HG03097 (cell line): ENCODE results near the gene PPP1R37.

Experiments
- ATAC-seq: cut with Tn5 transposase; IDR thresholded peaks from one replicate; pipeline ENCODE4 v1.9.1; 2021; ENCODE audit not compliant: unreplicated experiment, low FRiP score

PPP1R37 gene

GRCh38 chr19:45107621-45108150 lies 14.7 kb downstream of the PPP1R37 start:
- no peak for ATAC-seq

- no peak for ATAC-seq
These were observed 17.9 kb downstream of the PPP1R37 start for GRCh38 chr19:45110851-45111266.

GRCh38 chr19:45112111-45112827 lies 19.3 kb downstream of the PPP1R37 start:
- no peak for ATAC-seq

- no peak for ATAC-seq
These were observed 20.6 kb downstream of the PPP1R37 start for GRCh38 chr19:45113628-45114027.

DNA sequence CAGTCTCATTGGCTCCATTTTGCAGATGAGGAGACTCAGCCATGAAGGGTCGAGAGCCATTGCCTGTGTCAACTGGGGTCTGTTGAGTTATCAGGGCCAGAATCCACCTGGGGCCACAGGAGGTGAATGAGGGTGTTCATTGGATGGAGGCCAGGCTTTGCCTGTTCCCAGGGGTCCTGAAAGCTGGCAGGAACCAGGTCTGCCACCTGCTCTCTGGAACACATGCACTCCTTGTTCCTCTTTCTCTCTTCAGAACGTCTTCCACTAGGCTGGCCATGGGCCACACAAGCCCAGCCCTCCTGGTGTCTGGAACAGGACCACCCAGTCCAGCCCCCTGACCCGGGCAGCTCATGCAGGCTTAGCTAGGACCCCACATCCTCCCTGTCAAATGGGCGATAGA lies 21.1 kb downstream of the PPP1R37 start:
- no peak for ATAC-seq

GRCh38 chr19:45115809-45116615 lies 23.0 kb downstream of the PPP1R37 start:
- no peak for ATAC-seq

- ATAC-seq, result no peak
These were observed 24.2 kb downstream of the PPP1R37 start for GRCh38 chr19:45117167-45117594.

DNA sequence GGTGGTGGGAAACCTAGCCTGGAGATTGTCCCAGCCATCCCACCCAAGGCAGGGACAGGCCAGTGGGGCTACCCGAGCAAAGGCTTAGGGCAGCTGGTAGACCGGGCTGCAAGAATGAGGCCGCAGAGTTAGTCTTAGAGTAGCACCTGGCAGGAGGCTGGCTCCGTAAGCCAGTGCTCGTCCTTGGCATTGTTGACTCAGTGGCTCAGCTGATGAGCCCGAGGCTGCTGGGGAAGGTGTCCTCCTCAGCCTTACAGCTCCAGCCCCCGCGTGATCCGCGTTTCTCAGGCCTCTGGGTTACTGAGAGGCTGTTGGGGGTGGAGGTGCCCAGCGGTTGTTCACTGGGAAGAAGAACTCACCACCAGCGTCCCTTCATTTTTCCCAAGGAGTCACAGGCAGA lies 24.7 kb downstream of the PPP1R37 start:
- ATAC-seq, result no peak

DNA sequence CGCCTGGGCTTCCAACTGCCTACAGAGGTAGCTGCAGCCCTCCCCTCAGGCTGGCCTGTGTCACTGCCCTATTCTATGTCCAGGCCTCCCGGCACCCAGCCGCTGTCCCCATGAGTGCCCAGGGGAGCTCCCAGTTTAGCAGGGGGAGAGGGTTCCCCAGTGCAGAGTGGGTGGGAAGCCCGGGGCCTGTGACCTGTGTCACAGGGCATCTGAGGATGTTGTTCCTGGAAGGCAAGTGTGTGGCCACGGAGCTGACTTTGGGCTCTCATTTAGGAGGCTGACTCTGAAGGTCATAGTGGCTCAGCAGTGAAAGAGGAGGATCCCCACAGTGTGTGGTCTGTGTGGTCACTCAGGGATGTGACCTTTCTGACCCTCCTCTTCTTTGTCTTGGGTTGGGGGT lies 25.1 kb downstream of the PPP1R37 start:
- no peak for ATAC-seq

DNA sequence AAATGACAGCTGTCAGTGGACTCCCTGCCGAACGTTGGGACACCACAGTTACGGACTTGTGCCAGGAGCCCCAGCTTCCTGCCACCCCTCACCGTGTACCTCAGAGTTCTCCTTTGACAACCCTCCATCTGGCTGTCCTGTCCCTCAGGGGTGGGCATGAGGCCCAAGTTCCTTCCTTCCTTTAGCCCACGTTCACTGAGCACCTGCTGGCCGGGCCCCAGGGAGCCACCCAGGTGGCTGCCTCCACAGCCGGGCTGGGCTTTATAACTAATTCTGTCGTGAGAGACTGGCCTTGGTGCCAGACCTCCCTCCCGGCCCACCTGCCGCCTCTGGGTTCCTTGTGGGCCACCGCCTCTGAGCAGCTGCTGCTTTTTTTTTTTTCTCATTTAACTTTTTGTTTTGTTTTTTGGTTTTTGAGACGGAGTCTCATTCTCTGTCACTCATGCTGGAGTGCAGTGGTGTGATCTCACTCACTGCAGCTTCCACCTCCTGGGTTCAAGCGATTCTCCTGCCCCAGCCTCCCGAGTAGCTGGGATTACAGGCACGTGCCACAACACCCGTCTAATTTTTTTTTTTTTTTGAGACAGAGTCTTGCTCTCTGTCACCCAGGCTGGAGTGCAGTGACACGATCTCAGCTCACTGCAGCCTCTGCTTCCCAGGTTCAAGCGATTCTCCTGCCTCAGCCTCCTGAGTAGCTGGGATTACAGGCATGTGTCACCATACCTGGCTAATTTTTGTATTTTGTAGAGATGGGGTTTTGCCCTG lies 25.8 kb downstream of the PPP1R37 start:
- ATAC-seq, result peak; percentile 48

GRCh38 chr19:45119582-45119981 lies 26.6 kb downstream of the PPP1R37 start:
- no peak for ATAC-seq

GRCh38 chr19:45121827-45122345 lies 28.9 kb downstream of the PPP1R37 start:
- no peak for ATAC-seq

DNA sequence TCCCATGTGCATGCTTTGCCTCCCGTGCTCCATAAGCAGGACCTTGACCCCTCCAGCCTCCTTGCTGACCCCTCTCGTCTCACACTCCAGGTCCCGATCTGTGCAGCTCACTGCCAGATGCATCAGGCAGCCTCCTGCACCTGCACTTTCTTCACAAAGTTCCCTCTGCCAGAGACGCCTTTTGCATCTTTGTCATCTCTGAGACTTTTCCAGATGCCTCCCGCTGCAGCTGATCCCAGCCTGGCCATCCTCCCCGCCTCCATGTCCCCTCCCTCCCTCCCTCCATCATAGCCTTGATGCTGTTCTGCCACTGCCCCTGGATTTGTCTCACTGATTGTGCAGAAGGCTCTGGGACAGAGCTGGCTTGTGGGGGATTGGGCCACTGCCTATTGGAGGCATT lies 29.9 kb downstream of the PPP1R37 start:
- ATAC-seq, result no peak

DNA sequence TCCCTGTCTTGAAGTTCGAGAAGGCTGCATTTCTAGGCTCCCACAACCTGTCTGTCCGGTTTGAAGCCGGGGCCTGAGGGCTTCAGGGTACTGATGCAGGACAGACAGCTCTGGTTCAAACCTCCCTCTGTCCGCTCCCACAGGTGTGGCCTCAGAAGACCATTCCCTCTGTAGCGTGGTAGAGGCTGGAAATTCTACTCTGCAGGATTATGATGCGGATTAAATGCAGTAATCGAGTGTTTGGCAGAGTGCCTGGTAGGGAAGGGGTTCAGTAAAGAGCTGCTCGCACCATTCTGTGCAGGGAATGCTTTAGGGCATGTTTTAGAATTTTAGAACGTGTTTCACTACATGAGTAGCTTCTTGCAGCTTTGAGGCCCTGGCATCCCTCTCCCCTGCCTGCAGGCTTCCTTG lies 30.5 kb downstream of the PPP1R37 start:
- ATAC-seq, result no peak

DNA sequence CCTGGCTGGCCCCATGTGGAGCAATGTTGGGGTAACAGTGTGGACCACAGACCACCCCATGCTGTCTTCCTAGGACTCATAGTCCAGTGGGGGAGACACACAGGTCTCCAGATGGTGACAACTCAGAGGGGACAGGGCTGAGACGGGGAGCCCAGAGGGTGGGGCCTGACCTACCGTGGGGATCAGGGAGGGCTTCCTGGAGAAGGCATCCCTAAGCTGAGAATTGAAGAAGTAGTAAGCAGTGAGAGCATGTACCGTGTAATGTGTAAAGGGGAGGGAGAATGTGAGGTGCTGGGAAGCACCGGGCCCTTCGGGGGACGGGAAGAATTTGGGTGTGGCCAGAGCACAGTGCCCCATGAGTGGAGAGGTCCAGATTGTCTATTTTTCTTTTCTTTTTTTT lies 31.0 kb downstream of the PPP1R37 start:
- no peak for ATAC-seq

DNA sequence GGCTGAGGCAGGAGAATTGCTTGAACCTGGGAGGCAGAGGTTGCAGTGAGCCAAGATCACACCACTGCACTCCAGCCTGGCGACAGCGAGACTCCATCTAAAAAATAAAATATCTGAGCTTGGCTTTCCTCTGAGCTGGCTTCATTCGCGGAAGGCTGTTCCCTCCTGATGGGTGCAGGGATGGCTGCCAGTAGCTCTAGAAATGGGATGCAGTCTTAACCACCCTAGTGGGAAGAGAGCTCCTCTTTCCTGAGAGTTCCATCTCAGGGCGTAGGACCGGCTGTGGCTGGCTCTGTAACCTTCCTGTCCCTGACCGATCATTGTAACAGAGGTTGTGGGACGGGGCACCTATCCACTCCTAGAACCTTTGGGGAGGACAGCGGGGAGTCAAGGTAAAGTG lies 32.4 kb downstream of the PPP1R37 start:
- ATAC-seq, result no peak

- ATAC-seq, result peak; percentile 46
These were observed 33.1 kb downstream of the PPP1R37 start for GRCh38 chr19:45125975-45126493.

DNA sequence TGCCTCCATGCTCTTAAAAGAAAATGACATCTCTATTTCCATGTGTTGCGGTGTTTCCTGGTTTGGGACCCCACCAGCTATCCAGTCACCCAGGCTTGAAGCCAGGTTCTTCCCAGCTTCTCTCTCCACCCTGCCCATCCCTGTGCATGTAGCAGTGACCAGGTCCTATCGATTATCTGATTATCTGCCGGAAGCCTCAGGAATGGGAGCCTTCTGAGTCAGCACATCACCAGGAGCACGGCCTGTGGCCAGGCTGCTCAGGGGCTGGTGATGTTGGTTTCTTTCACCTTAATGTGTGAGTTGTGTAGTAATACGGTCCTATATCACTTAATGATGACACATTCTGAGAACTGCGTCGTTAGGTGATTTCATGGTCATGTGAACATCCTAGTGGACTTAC lies 33.7 kb downstream of the PPP1R37 start:
- no peak for ATAC-seq

- ATAC-seq, result no peak
These were observed 35.2 kb downstream of the PPP1R37 start for GRCh38 chr19:45128146-45128545.

- ATAC-seq, result no peak
These were observed 35.8 kb downstream of the PPP1R37 start for GRCh38 chr19:45128806-45129205.

DNA sequence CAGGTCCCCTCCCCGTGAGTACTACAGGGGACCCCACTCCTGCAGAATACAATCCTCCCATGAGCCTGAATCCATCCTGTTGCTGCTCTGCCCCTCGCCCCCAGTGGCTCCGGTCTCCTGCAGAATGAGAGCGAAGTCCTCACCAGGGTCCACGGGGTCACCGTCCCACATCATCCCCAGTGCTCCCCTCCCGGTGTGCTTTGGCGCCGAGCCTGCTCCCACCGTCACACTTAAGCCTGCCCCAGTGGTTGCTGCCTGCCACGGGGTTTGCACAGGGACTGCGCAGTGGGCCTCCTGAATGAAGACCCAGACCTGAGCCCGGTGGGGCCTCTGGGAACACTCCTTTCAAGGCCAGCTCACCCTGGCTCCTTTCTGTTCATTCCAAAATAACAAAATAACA lies 37.3 kb downstream of the PPP1R37 start:
- no peak for ATAC-seq
